IPS DF 4.7 (cell line): ENCODE results near the gene SIRPA.

ENCODE experiments used
- DNase-seq: peaks from one replicate; pipeline ENCODE4 v3.0.0-alpha.2; 2013; ENCODE audit warnings: low spot score; ENCODE audit errors: extremely low read depth

SIRPA gene

GRCh38 chr20:1947535-1947846 is 52.3 kb downstream of the SIRPA start:
- DNase-seq, result no peak

GRCh38 chr20:1949347-1950100 is 54.3 kb downstream of the SIRPA start:
- DNase-seq, result no peak

- no peak for DNase-seq
Observed at GRCh38 chr20:1950836-1951235, 55.6 kb downstream of the SIRPA start.

- DNase-seq, result no peak
Observed at GRCh38 chr20:1951436-1952115, 56.4 kb downstream of the SIRPA start.

GRCh38 chr20:1952737-1953530 is 57.7 kb downstream of the SIRPA start:
- no peak for DNase-seq

- no peak for DNase-seq
Observed at GRCh38 chr20:1953621-1954020, 58.4 kb downstream of the SIRPA start.

- DNase-seq, result no peak
Observed at GRCh38 chr20:1955217-1955616, 60.0 kb downstream of the SIRPA start.

GRCh38 chr20:1958426-1958825 is 63.2 kb downstream of the SIRPA start:
- no peak for DNase-seq

- no peak for DNase-seq
Observed at GRCh38 chr20:1959156-1959555, 63.9 kb downstream of the SIRPA start.

GRCh38 chr20:1961374-1961773 is 66.2 kb downstream of the SIRPA start:
- DNase-seq, result no peak

GRCh38 chr20:1964061-1964460 is 68.9 kb downstream of the SIRPA start:
- no peak for DNase-seq

- no peak for DNase-seq
Observed at GRCh38 chr20:1964659-1965405, 69.6 kb downstream of the SIRPA start.

GRCh38 chr20:1965520-1966351 is 70.5 kb downstream of the SIRPA start:
- no peak for DNase-seq

- no peak for DNase-seq
Observed at GRCh38 chr20:1968964-1969363, 73.8 kb downstream of the SIRPA start.

- no peak for DNase-seq
Observed at GRCh38 chr20:1971893-1972586, 76.8 kb downstream of the SIRPA start.

- DNase-seq, result no peak
Observed at GRCh38 chr20:1973601-1974440, 78.6 kb downstream of the SIRPA start.

- no peak for DNase-seq
Observed at GRCh38 chr20:1975291-1975690, 80.1 kb downstream of the SIRPA start.

GRCh38 chr20:1979106-1979778 is 84.0 kb downstream of the SIRPA start:
- DNase-seq, result no peak

- no peak for DNase-seq
Observed at GRCh38 chr20:1982686-1983085, 87.5 kb downstream of the SIRPA start.
